Ovary (tissue), 9 donors: ENCODE data around the gene CD9. TPM values are rescaled to one million over a fixed set of nuclear protein-coding genes. Genes with fewer than 3 reads are reported as not detected.

Experiments
- DNase-seq, 5 donors: peaks; one replicate each; pipeline ENCODE4 v3.0.0-alpha.2; 2019 to 2020
- H3K27ac ChIP-seq, 2 donors: fragments of 200-600 bp; one replicate each; pipeline versions ENCODE4 v1.5.1 to v1.8.0; 2019 to 2022
- H3K27me3 ChIP-seq: fragments of 200-600 bp; one replicate; pipeline ENCODE4 v1.8.0; 2022
- H3K36me3 ChIP-seq: fragments of 200-600 bp; sonication (generic); one replicate; pipeline ENCODE4 v1.5.1; 2019
- H3K4me1 ChIP-seq: one replicate; pipeline ENCODE4 v1.8.1; 2013; ENCODE audit warnings: mild to moderate bottlenecking, moderate library complexity; ENCODE audit not compliant: insufficient read depth
- H3K4me3 ChIP-seq: fragments of 200-600 bp; sonication (generic); one replicate; pipeline ENCODE4 v1.5.1; 2017
- H3K9me3 ChIP-seq, 2 donors: fragments of 200-600 bp in 1 of 2; sonication (generic) in 1 of 2; one replicate each; pipeline versions ENCODE4 v1.5.1 to v1.8.1; 2013 to 2019; ENCODE audit warnings: mild to moderate bottlenecking in 1 of 2, moderate library complexity in 1 of 2
- EP300 ChIP-seq: sonication (generic); formaldehyde crosslinking; IDR thresholded peaks from one replicate; pipeline ENCODE4 v1.6.1; 2017; ENCODE audit warnings: antibody characterized with exemption
- POLR2A ChIP-seq: fragments of 450-650 bp; IDR thresholded peaks from one replicate; pipeline ENCODE4 v1.6.1; 2017; ENCODE audit warnings: antibody characterized with exemption, mild to moderate bottlenecking, moderate library complexity
- WGBS, 3 donors: extraction: QIAGEN DNeasy Blood & Tissue Kit in 1 of 3; methylation state at CpG; one replicate each; pipeline versions ENCODE4 v1.1.5 to v1.1.7; 2013 to 2017; 5-methylcytosine and 5-hydroxymethylcytosine counted together
- intact Hi-C, 4 donors: fragments of 100-400 bp; cut with DNase I; formaldehyde crosslinking; loops; one replicate each; pipeline versions ENCODE4 v1.11.0 to v1.15.1; 2022 to 2023
- polyA plus RNA-seq, 2 donors: library from polyadenylated mRNA; stranded (reverse); fragments of 200-250 nt in 1 of 2; fragments of 350-450 nt in 1 of 2; fragmentation: Illumina TruSeq in 1 of 2; extraction: RNeasy Lipid Tissue Mini Kit (QIAGEN cat#74804) in 1 of 2; gene quantifications; one replicate each; pipeline ENCODE4 v1.2.3, GENCODE V29; 2013 to 2014
- total RNA-seq, 7 donors: library from RNA; depleted of rRNA in 2 of 7; stranded (reverse); fragments of >200 nt in 2 of 7; fragmentation: NEBNext Ultra II Directional in 3 of 7; extraction: Animal tissue kit (Norgen Biotek cat#: 25700) in 3 of 7; gene quantifications; one replicate each; pipeline versions ENCODE4 v1.1.0 to v1.2.4, GENCODE V29; 2016 to 2023
- TF ChIP-seq, protein P1 (sequence below), 3 donors: fragments of 450-650 bp in 2 of 3; fragments of 200-600 bp in 1 of 3; IDR thresholded peaks; one replicate each; pipeline versions ENCODE4 v1.5.1 to v1.8.0; 2016 to 2022; ENCODE audit warnings: antibody characterized with exemption in 3 of 3, mild to moderate bottlenecking in 1 of 3
- donor health status: DM: no; HTN: no; CAD: no; lungs with moderate emphysema.
- donor health status: DM: no; HTN: no; CAD: no.
- donor health status: Bipolar disorder and iron deficiency.
- donor health status: DM: yes; HTN: yes; CAD: no.
- donor health status: DM: no; HTN: no; CAD: no.
- donor health status: DM: yes; HTN: yes; CAD: no.

CD9 gene
- total and polyA plus RNA-seq, 9 donors: 23.9 to 372 (median 60.7) TPM

- Histone ChIP-seq H3K9me3 (no peaks in the 10 kb centered on the region), H3K36me3 (no peaks in the 10 kb centered on the region), H3K4me3 (no peak overlapping the region), H3K27ac (no peak overlapping the region), H3K27me3 (no peaks in the 10 kb centered on the region), H3K4me1 (peaks cover 2% of the 10 kb centered on the region)
- no peak for DNase-seq
- TF ChIP-seq, protein P1, sequence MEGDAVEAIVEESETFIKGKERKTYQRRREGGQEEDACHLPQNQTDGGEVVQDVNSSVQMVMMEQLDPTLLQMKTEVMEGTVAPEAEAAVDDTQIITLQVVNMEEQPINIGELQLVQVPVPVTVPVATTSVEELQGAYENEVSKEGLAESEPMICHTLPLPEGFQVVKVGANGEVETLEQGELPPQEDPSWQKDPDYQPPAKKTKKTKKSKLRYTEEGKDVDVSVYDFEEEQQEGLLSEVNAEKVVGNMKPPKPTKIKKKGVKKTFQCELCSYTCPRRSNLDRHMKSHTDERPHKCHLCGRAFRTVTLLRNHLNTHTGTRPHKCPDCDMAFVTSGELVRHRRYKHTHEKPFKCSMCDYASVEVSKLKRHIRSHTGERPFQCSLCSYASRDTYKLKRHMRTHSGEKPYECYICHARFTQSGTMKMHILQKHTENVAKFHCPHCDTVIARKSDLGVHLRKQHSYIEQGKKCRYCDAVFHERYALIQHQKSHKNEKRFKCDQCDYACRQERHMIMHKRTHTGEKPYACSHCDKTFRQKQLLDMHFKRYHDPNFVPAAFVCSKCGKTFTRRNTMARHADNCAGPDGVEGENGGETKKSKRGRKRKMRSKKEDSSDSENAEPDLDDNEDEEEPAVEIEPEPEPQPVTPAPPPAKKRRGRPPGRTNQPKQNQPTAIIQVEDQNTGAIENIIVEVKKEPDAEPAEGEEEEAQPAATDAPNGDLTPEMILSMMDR (IDR thresholded peaks at IDR 0.05): no peak
- TF ChIP-seq EP300 (no peak), POLR2A (no peak)
- WGBS, 3 donors: 86 to 88% (median 86%) methylated on average over 8 of the region's 8 CpGs
- intact Hi-C loops: no loop called here
Observed at GRCh38 chr12:6163416-6164060, 36.7 kb upstream of the CD9 start.

GRCh38 chr12:6165395-6165794 is 34.8 kb upstream of the CD9 start:
- intact Hi-C loops: no loop called here
- Histone ChIP-seq H3K27me3 (no peaks in the 10 kb centered on the region), H3K4me3 (no peak overlapping the region), H3K9me3 (no peaks in the 10 kb centered on the region), H3K36me3 (no peaks in the 10 kb centered on the region), H3K27ac (no peak overlapping the region), H3K4me1 (peaks cover 2% of the 10 kb centered on the region)
- no peak for DNase-seq
- TF ChIP-seq EP300: no peak
- TF ChIP-seq, protein P1 (IDR thresholded peaks at IDR 0.05): no peak
- no peak for TF ChIP-seq POLR2A
- WGBS, 3 donors: 40 to 48% (median 41%) methylated on average over 2 of the region's 2 CpGs

GRCh38 chr12:6166808-6167207 is 33.4 kb upstream of the CD9 start:
- H3K4me3 ChIP-seq: no peak overlapping the region
- H3K36me3 ChIP-seq: no peaks in the 10 kb centered on the region
- 83 to 88% (median 86%) methylated on average over 6 of the region's 6 CpGs for WGBS, 3 donors
- intact Hi-C loops: no loop called here
- no peaks in the 10 kb centered on the region for H3K27me3 ChIP-seq
- TF ChIP-seq, protein P1 (IDR thresholded peaks at IDR 0.05): no peak
- TF ChIP-seq POLR2A: no peak
- no peak for TF ChIP-seq EP300
- no peaks in the 10 kb centered on the region for H3K9me3 ChIP-seq
- no peak overlapping the region for H3K27ac ChIP-seq
- H3K4me1 ChIP-seq: no peaks in the 10 kb centered on the region
- DNase-seq: no peak

DNA sequence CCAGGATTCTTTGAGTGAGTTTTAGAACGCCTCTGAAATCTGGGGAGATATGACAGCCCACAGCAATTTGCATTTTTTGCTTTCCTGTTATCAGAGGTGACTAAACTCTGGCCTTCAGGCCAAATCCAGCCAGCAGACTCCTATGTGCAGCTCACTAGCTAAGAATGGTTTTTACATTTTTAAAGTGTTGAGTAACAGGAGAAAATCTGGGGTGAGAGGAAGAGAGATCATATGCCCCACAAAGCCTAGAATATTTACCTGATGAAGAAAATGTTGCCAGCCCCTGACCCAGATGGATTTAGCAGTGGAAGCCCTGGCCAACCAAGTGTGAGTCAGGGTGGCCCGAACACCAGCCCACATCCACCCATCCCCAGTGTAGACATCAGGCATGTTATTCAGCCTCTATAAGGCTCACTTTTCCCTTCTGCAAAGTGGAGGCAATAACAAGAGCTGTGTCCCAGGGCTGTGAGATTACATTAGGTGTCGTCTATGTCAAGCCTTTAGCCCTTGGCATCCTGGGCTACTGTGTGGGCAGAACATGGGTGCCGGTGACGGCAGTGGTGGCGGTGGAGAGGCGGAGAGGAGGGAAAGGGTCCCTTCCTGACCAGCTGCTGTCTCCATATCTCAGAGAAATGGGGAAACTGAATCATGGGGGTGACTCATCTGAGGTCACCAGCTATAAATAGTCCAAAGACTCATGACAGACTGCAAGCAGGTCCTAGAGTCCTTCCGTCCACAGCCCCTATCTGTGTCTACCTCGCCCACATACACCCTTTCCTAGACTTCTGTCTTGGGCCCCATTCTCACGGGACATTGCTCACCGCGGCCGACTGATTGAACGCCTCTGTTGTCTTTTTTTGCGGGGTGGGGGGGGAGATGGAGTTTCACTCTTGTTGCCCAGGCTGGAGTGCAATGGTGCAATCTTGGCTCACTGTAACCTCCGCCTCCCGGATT is 32.6 kb upstream of the CD9 start:
- TF ChIP-seq, protein P1 (IDR thresholded peaks at IDR 0.05): no peak
- TF ChIP-seq EP300: no peak
- no peak for TF ChIP-seq POLR2A
- WGBS, 3 donors: 58 to 67% (median 59%) methylated on average over 17 of the region's 17 CpGs
- Histone ChIP-seq H3K27ac (no peak overlapping the region), H3K4me1 (no peaks in the 10 kb centered on the region), H3K4me3 (no peak overlapping the region), H3K27me3 (no peaks in the 10 kb centered on the region), H3K9me3 (no peaks in the 10 kb centered on the region), H3K36me3 (no peaks in the 10 kb centered on the region)
- peak in 2 of 5 donors; percentile 32 to 36 for DNase-seq
- intact Hi-C loops: no loop called here
